Measurements from ENCODE around the gene RABGAP1L. TPM values are rescaled to one million over a fixed set of nuclear protein-coding genes. Genes with fewer than 3 reads are reported as not detected.
"Not testable (repeated sequence)": the region's sequence is repeated elsewhere in the genome, so short reads cannot be mapped to it uniquely, and the experiment has no call there.

Gene RABGAP1L
- total RNA-seq, 4 donors from 2014 or later, result 70.5 to 100 (median 92.6) TPM

DNA sequence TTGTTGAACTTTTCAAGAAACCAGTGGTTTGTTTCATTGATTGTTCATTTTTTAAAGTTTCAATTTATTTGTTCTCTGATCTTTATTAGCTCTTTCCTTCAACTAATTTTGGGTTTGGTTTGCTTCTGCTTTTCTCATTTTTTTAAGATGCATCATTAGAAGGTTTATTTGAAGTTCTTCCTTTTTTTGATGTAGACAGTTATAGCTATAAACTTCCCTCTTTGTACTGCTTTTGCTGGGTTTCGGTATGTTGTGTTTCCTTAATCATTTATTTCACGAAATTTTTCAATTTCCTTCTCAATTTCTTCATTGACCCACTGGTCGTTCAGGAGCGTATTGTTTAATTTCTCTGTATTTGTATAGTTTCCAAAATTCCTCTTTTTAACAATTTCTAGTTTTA, 155.1 kb downstream of the RABGAP1L start:
- no peaks in the 10 kb centered on the region for H3K9me3 ChIP-seq
- H3K36me3 ChIP-seq, result no peaks in the 10 kb centered on the region
- H3K27ac ChIP-seq, result no peak overlapping the region
- intact Hi-C loops (cut with DNase I), result no loop called here
- TF ChIP-seq, protein P1, sequence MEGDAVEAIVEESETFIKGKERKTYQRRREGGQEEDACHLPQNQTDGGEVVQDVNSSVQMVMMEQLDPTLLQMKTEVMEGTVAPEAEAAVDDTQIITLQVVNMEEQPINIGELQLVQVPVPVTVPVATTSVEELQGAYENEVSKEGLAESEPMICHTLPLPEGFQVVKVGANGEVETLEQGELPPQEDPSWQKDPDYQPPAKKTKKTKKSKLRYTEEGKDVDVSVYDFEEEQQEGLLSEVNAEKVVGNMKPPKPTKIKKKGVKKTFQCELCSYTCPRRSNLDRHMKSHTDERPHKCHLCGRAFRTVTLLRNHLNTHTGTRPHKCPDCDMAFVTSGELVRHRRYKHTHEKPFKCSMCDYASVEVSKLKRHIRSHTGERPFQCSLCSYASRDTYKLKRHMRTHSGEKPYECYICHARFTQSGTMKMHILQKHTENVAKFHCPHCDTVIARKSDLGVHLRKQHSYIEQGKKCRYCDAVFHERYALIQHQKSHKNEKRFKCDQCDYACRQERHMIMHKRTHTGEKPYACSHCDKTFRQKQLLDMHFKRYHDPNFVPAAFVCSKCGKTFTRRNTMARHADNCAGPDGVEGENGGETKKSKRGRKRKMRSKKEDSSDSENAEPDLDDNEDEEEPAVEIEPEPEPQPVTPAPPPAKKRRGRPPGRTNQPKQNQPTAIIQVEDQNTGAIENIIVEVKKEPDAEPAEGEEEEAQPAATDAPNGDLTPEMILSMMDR (IDR thresholded peaks at IDR 0.05), result no peak
- no peak for TF ChIP-seq POLR2A (IDR thresholded peaks at IDR 0.05)
- no peaks in the 10 kb centered on the region for H3K27me3 ChIP-seq
- H3K4me1 ChIP-seq, result no peaks in the 10 kb centered on the region
- DNase-seq, result no peak
- H3K4me3 ChIP-seq (replicated peaks in 1 of 3), result no peak overlapping the region
- 94% methylated on average over 4 of the region's 4 CpGs for WGBS, 2 donors

DNA sequence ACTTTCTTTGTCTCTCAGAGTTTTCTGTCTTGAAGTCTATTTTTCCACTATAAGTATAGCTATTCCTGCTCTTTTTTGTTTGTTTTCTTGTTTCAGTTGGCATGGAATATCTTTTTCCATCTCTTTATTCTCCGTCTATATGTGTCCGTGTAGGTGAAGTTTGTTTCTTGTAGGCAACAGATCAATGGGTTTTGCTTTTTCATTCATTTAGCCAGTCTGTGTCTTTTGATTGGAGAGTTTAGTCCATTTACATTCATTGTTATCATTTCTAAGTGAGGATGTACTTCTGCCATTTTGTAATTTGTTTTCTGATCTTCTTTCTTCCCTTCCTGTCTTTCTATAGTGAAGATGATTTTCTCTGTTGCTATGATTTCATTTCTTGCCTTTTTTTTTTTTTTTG, 155.9 kb downstream of the RABGAP1L start:
- intact Hi-C loops (cut with DNase I), result no loop called here
- TF ChIP-seq POLR2A (IDR thresholded peaks at IDR 0.05), result no peak
- TF ChIP-seq, protein P1 (IDR thresholded peaks at IDR 0.05), result no peak
- DNase-seq, result no peak
- H3K27ac ChIP-seq, result no peak overlapping the region
- no peaks in the 10 kb centered on the region for H3K36me3 ChIP-seq
- WGBS, 2 donors, result 97 to 98% methylated on average over 2 of the region's 2 CpGs
- no peaks in the 10 kb centered on the region for H3K9me3 ChIP-seq
- no peak overlapping the region for H3K4me3 ChIP-seq (replicated peaks in 1 of 3)
- no peaks in the 10 kb centered on the region for H3K4me1 ChIP-seq
- H3K27me3 ChIP-seq, result no peaks in the 10 kb centered on the region

DNA sequence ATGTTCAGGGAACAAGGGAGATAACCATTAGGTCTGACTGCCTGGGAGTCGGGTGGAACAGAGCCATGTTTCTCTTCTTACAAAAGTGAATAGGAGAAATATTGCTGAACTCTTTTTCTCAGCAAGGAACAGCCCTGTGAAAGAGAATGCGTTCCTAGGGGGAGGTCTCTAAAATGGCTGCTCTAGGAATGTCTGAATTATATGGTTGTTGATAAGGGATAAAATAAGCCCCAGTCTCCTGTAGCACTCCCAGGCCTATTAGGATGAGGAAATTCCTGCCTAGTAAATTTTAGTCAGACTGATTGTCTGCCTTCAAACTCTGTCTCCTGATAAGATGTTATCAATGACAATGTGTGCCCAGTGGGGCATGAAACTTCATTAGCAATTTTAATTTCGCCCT, 161.6 kb downstream of the RABGAP1L start:
- H3K27me3 ChIP-seq; H3K4me3 ChIP-seq (replicated peaks in 1 of 3); DNase-seq; H3K36me3 ChIP-seq; H3K9me3 ChIP-seq; intact Hi-C loops (cut with DNase I); H3K27ac ChIP-seq; H3K4me1 ChIP-seq: not testable (repeated sequence)
- WGBS, 2 donors, result 96 to 99% methylated on average over 3 of the region's 3 CpGs

DNA sequence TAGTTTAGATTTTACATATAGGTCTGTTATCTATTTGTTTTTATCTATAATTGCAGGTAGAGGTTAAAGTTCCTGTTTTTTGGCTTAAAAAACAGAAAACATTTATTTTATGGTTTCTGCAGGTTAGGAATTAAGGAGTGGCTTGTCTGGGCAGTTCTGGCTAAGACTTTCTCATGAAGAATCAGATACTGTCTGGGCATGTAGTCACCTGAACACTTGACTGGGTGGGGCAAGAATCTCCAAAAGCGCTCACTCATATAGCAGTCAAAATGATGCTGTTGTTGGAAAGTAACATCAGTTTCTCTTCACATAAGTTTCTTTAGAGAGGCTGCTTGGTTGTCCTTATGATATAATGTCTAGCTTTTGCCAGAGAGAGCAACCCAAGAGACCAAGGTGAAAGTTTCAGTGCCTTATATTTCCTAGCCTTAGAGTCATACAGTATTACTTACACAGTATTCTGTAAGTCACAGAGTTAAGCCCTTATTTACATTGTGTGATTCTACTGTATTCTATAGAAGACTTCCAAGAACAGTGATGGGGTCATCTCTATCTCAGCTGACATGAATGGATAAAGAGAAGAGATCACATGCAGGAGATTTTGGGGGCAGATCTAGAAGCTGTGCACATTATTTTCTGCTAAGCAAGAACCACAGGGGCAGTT, 163.0 kb downstream of the RABGAP1L start:
- no peaks in the 10 kb centered on the region for H3K9me3 ChIP-seq
- no peak overlapping the region for H3K4me3 ChIP-seq (replicated peaks in 1 of 3)
- intact Hi-C loops (cut with DNase I), result no loop called here
- H3K27me3 ChIP-seq, result no peaks in the 10 kb centered on the region
- WGBS, 2 donors, result 97 to 100% methylated on average over 1 of the region's 1 CpG
- TF ChIP-seq, protein P1 (IDR thresholded peaks at IDR 0.05), result no peak
- no peak for TF ChIP-seq POLR2A (IDR thresholded peaks at IDR 0.05)
- H3K4me1 ChIP-seq, result no peaks in the 10 kb centered on the region
- DNase-seq, result no peak
- peaks cover 0 to 3% of the 10 kb centered on the region in 2 donors for H3K36me3 ChIP-seq
- no peak overlapping the region for H3K27ac ChIP-seq

DNA sequence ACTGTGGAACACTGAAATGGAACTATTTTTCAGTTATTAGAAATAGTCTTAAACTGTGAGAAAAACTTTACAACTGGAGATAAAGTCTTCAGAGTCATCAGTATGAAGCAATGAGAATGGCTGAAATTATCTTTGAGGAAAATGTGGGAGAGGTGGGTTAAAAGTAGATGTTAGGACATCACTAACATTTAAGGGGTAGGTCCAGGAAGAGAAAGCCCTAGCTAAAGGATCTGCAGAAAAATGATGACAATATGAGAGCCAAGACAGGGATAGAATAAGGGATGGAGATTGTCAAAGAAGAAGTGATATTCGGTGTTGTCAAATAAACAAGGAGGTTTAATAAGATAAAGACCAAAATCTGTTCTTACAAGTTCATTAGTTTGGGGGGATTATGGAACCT, 165.2 kb downstream of the RABGAP1L start:
- WGBS, 2 donors, result 96 to 98% methylated on average over 1 of the region's 1 CpG
- no peak for DNase-seq
- no peak overlapping the region for H3K4me3 ChIP-seq (replicated peaks in 1 of 3)
- no peaks in the 10 kb centered on the region for H3K27me3 ChIP-seq
- H3K27ac ChIP-seq, result no peak overlapping the region
- H3K36me3 ChIP-seq, result peaks cover 0 to 3% of the 10 kb centered on the region in 2 donors
- no peak for TF ChIP-seq POLR2A (IDR thresholded peaks at IDR 0.05)
- TF ChIP-seq, protein P1 (IDR thresholded peaks at IDR 0.05), result no peak
- no peaks in the 10 kb centered on the region for H3K4me1 ChIP-seq
- no peaks in the 10 kb centered on the region for H3K9me3 ChIP-seq
- intact Hi-C loops (cut with DNase I), result no loop called here

All from thyroid gland (tissue), 4 donors.